CD4-positive, alpha-beta T cell treated with Interleukin-4 for 4 hours (primary cell): ENCODE results near the gene ZNF768.
"Not testable (repeated sequence)": the region's sequence is repeated elsewhere in the genome, so short reads cannot be mapped to it uniquely, and the experiment has no call there.

ENCODE experiments used
- DNase-seq: peaks from one replicate; pipeline ENCODE4 v3.0.0-alpha.2; 2020

Gene ZNF768

DNA sequence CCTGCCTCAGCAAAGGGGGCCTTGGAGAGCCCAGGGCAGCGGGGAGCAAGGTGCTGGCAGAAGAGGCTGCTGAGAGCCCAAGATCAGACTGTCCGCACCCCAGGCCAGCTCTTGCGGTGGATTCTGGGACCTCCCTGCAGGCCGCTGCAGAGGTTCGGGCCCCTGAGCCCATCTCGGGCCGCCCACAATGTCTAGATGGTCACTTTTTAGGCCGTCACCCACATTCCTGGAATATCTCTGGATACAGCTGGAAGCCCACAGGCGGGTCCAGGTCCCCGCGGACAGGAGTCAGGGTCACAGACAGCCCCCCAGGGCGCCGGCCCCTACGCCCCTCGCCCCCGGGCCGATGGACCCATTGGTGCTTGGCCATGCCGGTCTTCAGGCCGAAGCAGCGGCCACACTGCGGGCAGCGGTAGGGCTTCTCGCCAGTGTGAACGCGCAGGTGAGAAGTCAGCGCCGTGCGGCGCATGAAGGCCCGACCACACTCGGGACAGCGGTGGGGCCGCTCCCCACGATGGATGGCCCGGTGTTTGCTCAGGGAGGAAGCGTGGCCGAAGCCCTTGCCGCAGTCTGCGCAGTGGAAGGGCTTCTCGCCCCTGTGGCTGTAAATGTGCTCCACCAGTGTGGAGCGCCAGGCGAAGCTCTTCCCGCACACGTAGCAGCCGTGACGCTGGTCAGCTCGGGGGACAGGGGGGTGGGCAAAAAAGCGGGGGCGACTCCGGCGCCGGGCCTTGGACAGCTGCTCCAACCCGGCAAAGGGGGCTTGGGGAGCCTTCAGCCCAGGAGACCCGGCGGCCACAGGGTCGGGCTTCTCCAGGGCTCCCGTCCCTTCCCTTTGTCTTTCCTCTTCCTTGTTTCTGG lies 6.1 kb upstream of the ZNF768 start:
- DNase-seq, result no peak

DNA sequence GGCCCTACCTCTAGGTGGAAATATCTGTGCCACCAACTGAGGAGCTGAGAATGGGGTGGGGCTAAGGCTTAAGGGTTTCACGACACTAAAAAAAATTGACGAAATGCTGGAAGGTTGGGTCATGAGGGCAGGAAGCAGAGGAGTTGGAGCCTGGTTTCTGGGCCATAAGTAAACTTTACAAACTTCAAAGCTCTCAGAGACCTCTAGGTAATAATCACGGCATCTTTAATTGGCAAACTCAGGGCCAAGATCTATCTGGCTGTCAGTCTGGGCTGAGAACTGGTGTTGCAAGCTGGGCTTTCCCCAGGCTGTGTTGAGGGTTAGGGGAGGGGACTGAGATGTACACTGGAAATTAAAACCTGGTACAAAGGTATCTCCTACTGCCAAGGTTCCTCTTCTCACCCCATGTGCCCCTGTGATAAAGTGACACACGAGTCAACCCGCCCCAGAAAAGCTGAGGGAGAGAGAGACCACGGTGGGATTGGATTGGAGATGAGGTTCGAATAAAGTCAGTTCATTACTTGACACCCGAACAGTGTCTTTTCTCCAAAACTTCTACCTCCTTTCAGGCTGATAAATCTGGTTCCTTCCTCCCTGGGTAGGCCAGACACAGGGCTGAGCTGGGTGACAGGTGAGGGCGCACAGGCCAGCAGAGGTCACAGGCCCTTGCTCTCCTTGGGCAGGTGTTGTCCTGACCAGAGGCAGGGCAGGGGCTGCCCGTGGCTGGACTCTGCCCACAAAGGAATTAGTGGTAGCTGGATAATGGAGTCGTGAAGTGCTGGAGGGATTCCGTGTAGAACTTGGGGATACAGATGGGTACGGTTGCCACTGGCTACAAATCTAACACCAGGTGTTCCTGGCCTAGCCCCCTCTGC lies 4.0 kb upstream of the ZNF768 start:
- DNase-seq, result peak; percentile 27

DNA sequence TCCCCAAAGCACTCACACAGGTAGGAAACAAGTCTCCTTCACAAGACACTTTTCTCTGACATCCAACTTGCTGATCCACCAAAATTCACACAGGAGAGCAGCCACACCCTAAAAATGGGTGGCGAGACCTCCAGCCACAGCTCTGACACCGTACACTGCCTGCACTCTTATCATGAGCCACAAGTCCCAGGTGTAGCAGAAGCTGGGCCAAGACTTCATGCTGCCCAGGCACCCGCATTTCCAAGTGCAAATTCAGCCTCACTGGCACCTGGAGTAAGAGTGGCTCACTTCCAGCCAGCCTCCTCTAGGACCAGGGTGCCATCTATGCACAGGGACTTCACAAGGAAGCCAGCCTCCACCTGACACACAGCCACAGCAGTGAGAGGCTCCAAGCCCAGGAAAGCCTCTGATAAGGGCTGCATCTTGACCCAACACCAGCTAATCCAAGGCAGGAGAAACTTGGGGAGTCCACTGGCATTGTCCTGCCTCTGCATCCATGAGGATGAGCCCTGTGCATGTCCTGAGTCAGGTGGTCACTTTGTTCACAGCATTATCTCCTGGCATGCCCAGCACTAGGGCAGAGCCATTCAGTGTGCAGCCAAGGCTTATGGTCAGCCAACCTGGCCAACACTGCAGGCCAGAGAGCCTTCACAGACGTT lies 2.6 kb upstream of the ZNF768 start:
- DNase-seq, result no peak

DNA sequence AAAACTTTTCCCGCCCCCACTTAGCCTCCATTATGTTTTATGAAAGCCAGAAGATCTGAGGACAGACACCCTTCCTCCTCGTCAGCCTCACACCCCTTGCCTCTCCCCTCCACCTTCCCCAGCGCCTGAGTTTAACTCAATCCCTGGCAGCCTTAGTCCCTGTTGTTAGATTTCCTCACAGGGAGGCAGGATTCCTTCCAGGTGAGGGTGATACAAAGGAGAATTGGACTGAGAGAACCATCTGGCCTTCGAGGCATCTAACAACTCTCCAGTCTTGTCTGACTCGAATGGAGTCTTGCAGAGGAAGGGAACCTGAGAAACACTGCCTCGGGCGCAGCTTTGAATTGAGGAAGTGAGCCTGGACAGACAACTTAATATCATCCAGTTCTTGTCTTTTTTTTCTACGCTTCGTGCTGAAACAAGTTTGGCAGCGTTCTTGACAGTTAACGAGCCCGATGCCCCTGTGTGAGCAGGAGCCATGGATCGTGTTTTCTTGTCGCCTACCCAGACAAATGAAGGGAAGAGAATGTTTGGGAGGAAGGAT lies 1.3 kb upstream of the ZNF768 start:
- DNase-seq, result peak; percentile 11

DNA sequence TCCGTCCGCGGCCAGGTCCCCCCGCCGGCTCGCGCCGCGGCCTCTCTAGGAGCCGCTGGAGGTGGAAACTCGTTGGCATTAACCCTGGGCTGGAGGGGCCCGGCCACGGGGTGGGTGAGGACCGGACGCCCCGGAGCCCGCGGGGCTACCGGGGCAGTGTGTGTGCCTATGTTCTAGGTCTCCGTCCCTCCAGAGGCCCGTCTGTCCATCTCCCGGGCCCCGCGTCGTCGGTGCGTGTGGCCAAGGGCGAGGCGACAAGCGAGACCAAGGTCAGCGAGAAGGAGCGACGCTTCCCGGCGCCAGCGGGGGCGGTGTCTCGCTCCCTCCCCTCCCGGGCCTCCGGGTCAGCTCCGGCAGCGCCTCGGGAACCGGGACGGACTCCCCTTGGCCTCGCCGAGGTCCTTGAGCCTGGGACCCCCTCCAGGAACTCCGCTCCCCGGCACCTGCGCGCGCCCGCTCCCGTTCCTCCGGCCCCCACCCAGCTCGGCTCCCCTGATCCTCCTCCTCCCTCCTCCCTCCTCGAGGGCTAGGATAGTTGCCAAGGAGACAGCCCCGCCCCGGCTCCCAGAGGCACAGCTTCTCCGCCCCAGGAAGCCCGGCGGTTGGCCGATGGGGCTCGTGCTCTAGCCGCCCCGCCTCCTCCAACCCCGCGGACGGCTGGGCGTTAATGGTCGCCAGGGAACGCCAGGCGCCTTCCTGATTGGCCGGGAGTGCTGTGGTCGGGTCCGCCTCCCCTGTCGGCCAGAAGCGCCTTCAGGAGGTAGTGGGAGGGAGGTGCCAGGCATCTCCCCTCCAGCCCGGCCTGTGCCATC lies 663 bp upstream of the ZNF768 start:
- DNase-seq, result peak; percentile 93

DNA sequence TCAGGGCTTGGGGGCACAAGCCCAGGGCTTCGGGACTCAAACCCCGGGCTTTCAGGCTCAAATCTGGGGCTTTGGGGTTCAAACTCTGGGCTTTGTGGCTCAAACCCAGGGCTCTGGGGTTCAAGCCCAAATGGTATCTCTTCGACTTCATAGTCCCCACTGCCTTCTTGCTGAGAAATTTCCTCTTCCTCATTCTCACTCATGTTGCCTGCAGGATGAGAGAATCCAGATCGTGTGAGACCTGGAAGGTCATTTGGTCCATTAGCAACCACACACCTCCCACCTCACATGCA lies 576 bp downstream of the ZNF768 start:
- no peak for DNase-seq

DNA sequence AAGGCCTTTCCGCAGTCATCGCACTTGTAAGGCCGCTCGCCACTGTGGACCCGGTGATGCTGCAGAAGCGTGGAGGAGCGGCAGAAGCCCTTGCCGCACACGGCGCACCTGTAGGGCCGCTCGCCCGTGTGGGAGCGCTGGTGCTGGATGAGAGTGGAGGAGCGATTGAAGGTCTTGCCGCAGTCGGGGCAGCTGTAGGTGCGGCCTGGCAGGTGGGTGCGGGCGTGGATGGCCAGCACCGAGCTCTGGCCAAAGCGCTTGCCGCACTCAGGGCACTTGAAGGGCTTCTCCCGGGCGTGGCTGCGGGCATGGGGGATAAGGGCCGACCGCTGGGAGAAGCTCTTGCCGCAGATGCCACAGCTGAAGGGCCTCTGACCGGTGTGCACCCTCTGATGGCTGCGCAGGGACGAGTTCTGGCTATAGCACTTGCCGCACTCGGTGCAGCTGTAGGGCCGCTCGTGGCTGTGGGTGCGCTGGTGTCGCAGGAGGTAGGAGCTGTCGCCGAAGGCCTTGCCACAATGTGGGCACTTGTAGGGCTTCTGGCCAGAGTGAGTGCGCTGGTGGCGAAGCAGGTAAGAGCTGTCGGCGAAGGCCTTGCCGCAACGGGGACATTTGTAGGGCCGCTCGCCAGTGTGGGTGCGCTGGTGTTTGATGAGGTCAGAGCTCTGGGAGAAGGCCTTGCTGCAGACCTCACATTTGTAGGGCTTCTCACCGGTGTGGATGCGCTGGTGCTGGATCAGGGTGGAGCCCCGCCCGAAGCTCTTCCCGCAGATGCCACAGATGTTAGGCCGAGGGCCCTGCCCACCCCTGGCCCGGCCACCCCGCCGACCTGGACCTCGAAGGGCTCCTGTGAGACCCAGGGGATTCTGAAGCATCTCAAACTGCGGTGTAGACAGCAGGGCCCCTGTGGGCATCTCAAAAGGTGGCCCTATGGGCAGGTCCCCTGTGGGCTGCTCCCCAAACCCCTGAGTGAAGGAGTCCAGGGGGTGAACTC lies 1.5 kb downstream of the ZNF768 start:
- no peak for DNase-seq

DNA sequence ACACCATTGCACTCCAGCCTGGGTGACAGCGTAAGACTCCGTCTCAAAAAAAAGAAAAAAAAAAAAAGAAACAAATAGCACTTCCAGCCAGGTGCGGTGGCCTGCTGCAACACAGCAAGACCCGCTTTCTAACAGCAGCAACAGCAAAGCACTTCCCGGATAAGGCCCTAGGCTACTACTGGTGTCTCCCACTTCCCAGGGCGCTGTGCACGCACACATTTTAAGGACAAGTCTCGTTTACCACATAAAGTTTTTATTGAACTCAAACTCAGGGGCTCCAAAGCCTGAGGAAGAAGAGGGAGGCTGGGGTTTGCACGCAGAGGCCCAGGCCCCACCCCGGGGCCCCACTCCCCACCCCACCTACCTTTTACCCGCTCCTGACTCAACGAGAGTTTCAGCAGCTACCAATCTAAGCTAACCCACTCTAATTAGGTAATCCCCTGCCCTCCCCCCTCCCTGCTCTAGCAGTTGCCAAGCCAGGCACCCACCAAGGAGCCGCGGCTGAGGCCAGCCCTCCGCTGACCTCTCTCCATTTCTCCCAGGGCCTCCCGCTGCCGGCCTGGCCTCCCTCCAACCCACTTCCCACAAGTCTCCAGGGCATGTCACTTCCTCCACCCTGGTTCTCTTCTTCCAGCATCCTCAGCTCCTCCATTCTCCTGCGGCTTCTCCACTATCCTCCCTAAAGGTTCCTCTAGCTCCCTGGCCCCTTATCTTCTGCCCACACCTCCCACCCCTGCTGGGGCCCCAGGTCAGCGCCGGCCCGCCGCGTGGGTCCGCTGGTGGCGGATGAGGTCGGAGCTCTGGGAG lies 2.4 kb downstream of the ZNF768 start:
- no peak for DNase-seq

DNA sequence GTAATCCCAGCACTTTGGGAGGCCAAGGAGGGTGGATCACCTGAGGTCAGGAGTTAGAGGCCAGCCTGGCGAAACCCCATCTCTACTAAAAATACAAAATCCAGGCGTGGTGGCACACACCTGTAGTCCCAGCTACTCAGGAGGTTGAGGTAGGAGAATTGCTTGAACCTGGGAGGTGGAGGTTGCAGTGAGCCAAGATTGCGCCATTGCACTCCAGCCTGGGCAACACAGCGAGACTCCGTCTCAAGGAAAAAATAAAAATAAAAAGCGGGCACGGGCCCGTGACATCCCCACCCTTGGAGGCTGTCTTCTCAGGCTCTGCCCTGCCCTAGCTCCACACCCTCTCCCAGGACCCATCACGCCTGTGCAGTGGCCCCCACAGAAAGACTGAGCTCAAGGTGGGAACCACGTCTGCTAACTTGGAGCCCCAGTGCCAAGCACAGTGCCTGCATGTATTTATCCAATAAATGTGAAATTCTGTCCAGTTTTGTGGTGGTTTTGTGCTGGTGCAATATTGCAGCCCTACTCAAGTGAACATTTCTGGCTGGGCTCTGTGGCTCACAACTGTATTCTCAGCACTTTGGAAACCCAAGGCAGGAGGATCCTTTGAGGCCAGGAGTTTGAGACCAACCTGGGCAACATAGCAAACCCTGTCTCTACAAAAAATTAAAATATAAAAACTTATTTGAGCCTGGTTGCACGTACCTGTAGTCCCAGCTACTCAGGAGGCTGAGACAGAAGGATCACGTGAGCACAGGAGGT lies 3.5 kb downstream of the ZNF768 start:
- DNase-seq, result not testable (repeated sequence)

DNA sequence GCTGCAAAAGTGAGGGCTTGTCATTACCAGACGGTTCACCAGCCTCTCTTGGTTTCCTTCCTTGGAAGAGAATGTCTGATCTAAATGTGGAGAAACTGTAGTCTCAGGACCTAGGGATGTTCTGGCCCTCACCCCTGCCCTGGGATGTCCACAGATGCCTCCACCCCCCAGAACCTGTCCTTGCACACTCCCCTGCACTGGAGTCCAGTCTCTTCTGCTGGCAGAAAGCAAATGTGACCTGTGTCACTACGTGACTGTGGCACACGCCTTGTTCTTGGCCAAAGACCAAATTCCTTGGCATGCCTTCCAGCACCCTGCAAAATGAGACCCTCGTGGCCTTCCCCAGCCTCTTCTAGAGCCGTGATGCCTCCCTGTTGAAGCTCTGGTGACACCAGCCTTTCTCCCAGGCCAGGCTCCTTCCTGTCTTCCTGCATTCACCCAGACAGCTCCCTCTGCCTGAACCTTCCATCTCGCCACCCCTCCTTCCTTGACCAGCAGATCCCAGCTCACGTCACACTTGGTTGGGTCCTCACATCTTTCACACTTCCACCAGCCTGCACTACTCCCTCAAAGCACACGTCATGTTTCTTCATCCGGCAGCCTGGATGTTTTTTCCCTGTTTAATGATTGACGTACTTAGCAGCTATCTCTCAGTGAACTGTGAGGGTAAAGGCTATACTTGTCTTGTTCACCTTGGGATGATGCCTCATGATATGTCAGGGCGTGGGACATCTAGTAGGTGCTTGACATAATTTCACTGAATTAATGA lies 4.3 kb downstream of the ZNF768 start:
- no peak for DNase-seq

DNA sequence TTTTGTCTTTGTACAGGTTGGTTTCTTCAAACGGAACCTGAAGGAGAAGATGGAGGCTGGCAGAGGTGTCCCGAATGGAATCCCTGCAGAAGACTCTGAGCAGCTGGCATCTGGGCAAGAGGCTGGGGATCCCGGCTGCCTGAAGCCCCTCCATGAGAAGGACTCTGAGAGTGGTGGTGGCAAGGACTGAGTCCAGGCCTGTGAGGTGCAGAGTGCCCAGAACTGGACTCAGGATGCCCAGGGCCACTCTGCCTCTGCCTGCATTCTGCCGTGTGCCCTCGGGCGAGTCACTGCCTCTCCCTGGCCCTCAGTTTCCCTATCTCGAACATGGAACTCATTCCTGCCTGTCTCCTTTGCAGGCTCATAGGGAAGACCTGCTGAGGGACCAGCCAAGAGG lies 4.9 kb downstream of the ZNF768 start:
- no peak for DNase-seq

DNA sequence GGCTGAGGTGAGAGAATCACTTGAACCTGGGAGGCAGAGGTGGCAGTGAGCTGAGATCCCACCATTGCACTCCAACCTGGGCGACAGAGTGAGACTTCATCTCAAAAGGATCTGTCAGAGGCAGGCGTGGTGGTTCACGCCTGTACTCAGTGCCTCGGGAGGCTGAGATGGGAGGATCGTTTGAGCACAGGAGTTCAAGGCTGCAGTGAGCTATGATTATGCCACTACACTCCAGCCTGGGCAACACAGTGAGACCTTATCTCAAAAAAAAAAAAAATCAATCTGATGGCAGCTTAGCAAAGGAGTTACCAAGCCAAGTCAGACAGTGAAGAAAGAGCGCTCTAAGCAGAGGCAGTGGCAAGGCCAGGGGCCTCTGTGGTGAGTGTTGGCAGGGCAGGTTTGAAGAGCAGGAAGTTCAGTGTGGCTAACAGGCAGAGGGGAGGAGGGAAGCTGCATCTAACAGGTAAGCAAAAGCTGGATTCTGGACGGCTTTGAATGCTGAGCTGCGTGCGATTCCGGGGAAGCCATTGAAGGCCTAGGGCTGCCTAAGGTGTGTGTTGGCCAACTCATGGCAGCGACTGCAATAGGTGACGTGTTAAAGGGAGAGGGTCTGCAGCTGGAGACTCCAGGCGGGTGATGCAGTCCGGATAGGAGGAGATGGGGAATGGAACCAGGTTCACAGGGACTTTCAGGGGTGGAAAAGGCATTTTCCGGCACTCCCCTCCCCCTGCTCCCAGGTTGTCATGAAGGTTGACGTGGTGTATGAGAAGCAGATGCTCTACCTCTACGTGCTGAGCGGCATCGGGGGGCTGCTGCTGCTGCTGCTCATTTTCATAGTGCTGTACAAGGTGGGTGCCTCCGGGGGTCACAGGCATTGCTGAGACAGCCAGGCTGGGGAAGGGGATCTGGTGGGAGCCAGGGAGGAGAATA lies 7.0 kb downstream of the ZNF768 start:
- no peak for DNase-seq

DNA sequence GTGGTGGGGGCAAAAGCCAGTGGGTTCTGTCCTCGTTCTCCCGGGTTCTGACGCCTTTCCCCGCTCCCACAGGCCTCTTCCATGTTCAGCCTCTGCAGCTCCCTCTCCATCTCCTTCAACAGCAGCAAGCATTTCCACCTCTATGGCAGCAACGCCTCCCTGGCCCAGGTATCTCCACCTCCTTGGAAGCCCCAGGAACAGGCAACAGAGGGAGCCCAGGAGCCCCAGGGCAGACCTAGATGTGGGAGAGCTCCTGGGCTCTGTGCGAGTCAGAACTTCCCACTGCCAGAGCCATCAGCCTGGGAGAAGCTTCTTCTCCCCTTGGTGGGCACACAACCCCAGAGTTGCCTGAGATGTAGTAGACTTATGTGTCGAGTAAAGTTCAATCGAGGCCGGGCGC lies 7.8 kb downstream of the ZNF768 start:
- DNase-seq, result no peak

DNA sequence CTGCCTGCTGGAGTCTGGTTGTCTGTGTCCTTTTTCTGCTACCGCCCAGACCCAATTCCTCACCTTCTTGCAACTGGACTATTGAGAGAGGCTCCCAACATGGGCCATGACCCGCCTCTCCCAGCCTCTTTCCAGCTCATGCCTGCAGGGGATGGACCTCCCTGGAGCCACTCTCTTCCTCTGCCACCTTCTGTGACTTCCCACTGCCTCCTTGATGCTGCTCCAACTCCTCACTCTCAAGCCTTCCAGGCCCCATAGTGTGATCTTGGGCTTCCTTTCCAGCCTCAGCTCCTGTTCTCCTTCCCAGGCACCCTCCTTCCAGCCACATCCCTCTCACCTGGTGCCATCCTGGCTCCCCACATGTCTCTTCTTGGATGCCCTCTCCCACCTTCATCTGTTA lies 11.1 kb downstream of the ZNF768 start:
- no peak for DNase-seq

DNA sequence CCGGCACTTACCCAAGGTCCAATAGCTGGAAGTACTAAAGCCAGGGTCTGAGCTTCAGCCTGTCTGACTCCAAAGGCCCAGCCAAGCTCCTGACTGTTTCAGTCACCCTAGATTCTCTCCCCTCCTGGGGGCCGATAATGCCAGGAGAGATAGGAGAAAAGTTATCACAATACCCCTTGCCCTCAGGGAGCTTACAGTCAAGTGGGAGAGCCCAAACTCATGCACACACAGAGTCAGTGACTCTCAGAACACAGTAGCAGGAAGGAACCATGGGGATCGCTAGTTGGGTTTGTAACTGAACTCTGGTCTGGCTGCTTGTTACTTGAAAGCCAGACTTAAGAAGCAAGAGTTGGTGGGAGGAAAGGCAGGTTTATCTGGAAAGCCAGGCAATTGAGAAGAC lies 14.9 kb downstream of the ZNF768 start:
- DNase-seq, result no peak

DNA sequence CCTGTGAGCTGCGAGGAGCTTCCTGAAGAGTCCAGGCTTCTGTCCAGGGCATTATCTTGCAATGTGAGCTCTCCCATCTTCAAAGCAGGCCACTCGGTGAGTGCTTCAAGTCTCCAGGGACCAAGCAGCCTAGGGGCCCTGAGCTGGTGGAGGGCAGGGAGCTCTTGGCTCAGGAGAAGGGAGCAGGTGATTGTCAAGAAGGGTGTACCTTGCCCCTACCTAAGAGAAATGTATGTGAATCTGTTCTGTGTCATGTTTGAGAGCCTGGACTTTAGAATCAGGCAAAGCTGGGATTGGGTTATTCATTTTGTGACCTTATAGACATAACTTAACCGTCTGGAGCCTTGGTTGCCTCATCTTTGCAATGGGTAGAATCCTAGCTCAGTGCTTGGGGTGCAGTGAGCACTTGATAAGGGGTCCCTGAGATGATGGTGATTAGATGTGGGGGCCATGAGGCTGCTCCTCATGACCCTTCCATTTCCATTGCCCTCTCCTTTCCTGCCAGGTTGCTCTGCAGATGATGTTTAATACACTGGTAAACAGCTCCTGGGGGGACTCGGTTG lies 15.9 kb downstream of the ZNF768 start:
- no peak for DNase-seq

DNA sequence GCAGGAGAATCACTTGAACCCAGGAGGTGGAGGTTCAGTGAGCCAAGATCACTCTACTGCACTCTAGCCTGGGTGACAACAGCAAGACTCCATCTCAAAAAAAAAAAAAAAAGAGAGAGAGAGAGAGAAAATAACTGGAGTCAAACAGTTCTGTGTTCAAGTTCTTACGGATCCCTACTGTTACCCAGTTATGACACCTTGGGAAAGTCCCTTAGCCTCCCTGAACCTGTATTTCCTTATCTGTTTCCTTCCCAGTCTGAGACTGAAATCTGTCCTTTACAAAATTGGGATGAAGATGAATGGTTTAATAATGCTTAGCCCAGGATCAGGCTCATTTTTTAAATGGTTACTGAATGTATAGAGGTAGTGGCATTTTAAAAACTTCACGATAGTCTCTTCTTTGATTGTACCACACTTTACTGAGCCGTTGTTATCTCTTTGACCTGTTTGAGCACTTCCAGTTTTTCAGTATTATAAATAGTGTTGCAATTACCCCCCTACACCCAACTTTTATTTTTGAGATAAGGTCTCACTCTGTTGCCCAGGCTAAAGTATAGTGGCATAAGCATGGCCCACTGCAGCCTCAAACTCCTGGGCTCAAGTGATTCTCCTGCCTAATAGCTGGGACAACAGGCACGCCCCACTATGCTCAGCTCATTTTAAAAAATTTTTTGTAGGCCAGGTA lies 17.1 kb downstream of the ZNF768 start:
- no peak for DNase-seq
